Measurements from ENCODE around the gene ISYNA1.

Gene ISYNA1

DNA sequence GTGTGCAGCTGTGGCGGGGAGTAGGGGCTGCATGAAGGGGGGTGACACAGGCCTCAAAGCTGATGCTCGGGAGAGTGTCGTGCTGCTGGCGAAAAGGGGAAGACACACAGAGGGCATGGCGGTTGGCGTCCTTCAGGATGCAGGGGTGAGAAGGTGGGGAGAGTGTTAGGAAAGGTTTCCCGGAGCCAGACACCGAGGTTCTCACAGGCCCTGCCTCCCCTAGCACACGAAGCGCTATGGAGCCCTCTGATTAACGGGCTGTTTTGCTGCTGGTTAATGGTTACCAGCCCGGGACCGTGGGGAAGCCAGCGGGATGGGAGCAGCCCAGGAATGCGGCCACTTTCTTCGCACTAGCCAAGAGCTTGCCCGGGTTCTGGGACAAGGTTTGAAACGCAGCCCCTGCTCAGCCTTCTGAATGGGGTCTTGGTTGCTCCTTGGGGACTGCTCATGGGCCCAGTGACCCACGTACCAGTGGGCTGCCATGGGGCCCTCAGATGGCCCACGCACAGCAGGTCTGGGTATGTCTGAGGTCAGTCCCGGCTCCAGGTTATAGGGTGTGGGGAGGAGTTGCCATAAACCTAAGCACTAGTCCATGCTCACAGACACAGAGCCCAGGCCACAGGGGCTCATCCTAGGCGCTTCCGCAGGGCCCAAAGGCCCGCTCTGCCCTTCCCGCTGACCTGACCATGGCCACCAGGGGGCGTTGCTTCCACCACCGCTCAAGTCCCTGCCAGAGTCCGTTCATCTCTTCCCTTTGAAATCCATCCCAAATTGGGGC, 31.3 kb upstream of the ISYNA1 start:
- Histone ChIP-seq H3K27ac (ENCODE audit: low read depth, low read length) (no peak overlapping the region), H2BK120ac (ENCODE audit: insufficient read depth, low read length, poor library complexity) (no peak overlapping the region), H3K23ac (ENCODE audit: low read length) (no peak overlapping the region)

DNA sequence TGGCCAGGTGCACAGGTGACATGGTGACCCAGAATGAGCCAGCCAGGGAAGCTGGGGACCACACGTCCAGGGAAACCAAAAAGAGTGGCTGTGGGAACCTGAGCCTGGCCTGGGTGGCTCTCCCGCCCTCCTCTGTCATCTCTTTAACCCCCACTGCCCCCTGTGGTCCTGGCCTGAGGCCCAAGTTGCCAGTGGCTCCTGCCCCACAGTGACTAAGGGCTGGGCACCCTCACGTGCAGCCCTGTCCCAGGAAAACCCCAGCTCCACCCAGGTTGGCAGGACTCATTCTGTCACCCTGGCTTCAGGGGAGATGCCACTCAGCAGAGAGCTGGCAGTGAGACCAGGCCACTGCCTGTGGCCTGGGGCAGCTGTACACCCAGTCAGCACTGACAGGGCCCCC, 30.6 kb upstream of the ISYNA1 start:
- Histone ChIP-seq H2AFZ (ENCODE audit: insufficient read depth, low read length, poor library complexity) (no peak overlapping the region), H3K36me3 (ENCODE audit: control insufficient read depth in 1 of 2, insufficient read depth in 2 of 2, low read length in 2 of 2) (peaks cover 21 to 26% of the 10 kb centered on the region in 2 experiments), H3K79me1 (ENCODE audit: low read length) (no peaks in the 10 kb centered on the region), H3K4me3 (ENCODE audit: low read depth, low read length) (no peak overlapping the region), H3K27ac (ENCODE audit: low read depth, low read length) (no peak overlapping the region), H2BK120ac (ENCODE audit: insufficient read depth, low read length, poor library complexity) (no peak overlapping the region), H4K91ac (ENCODE audit: low read depth, low read length) (no peak overlapping the region), H3K4me2 (ENCODE audit: low read length) (no peak overlapping the region), H3K9me3 (ENCODE audit: insufficient read depth, low read depth, low read length) (no peaks in the 10 kb centered on the region), H2BK12ac (ENCODE audit: low read length) (no peak overlapping the region), H4K12ac (ENCODE audit: low read depth, low read length) (no peak overlapping the region), H3K4ac (ENCODE audit: low read depth, low read length) (no peak overlapping the region), H3K4me1 (ENCODE audit: control insufficient read depth in 1 of 2, insufficient read depth in 2 of 2, low read length in 2 of 2) (peaks cover 0 to 3% of the 10 kb centered on the region in 2 experiments), H3K23ac (ENCODE audit: low read length) (no peak overlapping the region), H2BK5ac (ENCODE audit: low read depth, low read length, poor library complexity) (no peak overlapping the region), H3K9ac (ENCODE audit: low read length) (no peak overlapping the region), H3K79me2 (ENCODE audit: control insufficient read depth, insufficient read depth, low read length, poor library complexity) (no peaks in the 10 kb centered on the region), H3K18ac (ENCODE audit: low read length) (no peak overlapping the region), H3K14ac (ENCODE audit: low read length) (no peak overlapping the region), H4K8ac (ENCODE audit: low read depth, low read length) (no peak overlapping the region), H3K27me3 (ENCODE audit: insufficient read depth, low read length) (no peaks in the 10 kb centered on the region), H2AK5ac (ENCODE audit: low read length) (no peak overlapping the region)
- no CpG with 5 or more reads among the region's 3 CpGs for WGBS (ENCODE audit: extremely low coverage, insufficient coverage, insufficient read length)
- DNase-seq = no peak

More for the DNA sequence above, 31.3 kb upstream of the ISYNA1 start:
- peak; percentile 52 to 76 for DNase-seq
- no peak overlapping the region for H4K8ac ChIP-seq (ENCODE audit: low read depth, low read length)
- no CpG with 5 or more reads among the region's 28 CpGs for WGBS (ENCODE audit: extremely low coverage, insufficient coverage, insufficient read length)
- H2AFZ ChIP-seq (ENCODE audit: insufficient read depth, low read length, poor library complexity) = no peak overlapping the region
- peaks cover 0 to 3% of the 10 kb centered on the region in 2 experiments for H3K4me1 ChIP-seq (ENCODE audit: control insufficient read depth in 1 of 2, insufficient read depth in 2 of 2, low read length in 2 of 2)
- H3K4ac ChIP-seq (ENCODE audit: low read depth, low read length) = no peak overlapping the region
- H3K79me1 ChIP-seq (ENCODE audit: low read length) = no peaks in the 10 kb centered on the region
- H3K36me3 ChIP-seq (ENCODE audit: control insufficient read depth in 1 of 2, insufficient read depth in 2 of 2, low read length in 2 of 2) = peaks cover 18 to 26% of the 10 kb centered on the region in 2 experiments
- H3K14ac ChIP-seq (ENCODE audit: low read length) = no peak overlapping the region
- H4K91ac ChIP-seq (ENCODE audit: low read depth, low read length) = no peak overlapping the region
- no peak overlapping the region for H2BK5ac ChIP-seq (ENCODE audit: low read depth, low read length, poor library complexity)
- H2BK12ac ChIP-seq (ENCODE audit: low read length) = no peak overlapping the region
- no peak overlapping the region for H3K4me3 ChIP-seq (ENCODE audit: low read depth, low read length)
- no peak overlapping the region for H3K18ac ChIP-seq (ENCODE audit: low read length)
- no peak overlapping the region for H2AK5ac ChIP-seq (ENCODE audit: low read length)
- H3K9ac ChIP-seq (ENCODE audit: low read length) = no peak overlapping the region
- no peak overlapping the region for H4K12ac ChIP-seq (ENCODE audit: low read depth, low read length)
- no peaks in the 10 kb centered on the region for H3K27me3 ChIP-seq (ENCODE audit: insufficient read depth, low read length)
- H3K79me2 ChIP-seq (ENCODE audit: control insufficient read depth, insufficient read depth, low read length, poor library complexity) = no peaks in the 10 kb centered on the region
- H3K9me3 ChIP-seq (ENCODE audit: insufficient read depth, low read depth, low read length) = no peaks in the 10 kb centered on the region
- H3K4me2 ChIP-seq (ENCODE audit: low read length) = no peak overlapping the region

DNA sequence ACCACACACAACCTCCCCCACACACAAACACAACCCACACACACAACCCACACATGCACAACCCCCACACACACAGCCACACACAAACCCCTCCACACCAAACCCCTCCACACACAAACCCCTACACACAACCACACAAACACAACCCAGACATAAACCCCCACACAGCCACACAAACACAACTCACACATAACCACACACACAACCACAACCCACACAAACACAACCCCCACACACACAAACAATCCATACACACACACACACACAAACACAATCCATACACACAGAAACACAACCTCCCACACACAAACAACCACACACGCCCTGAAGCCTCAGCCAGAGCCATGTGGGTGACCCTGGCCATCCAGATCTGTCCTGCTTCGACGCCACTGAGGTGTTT, 30.0 kb upstream of the ISYNA1 start:
- Histone ChIP-seq H3K79me2 (ENCODE audit: control insufficient read depth, insufficient read depth, low read length, poor library complexity) (no peaks in the 10 kb centered on the region), H3K9ac (ENCODE audit: low read length) (no peak overlapping the region), H2BK12ac (ENCODE audit: low read length) (no peak overlapping the region), H4K8ac (ENCODE audit: low read depth, low read length) (no peak overlapping the region), H3K4me2 (ENCODE audit: low read length) (no peak overlapping the region), H2AK5ac (ENCODE audit: low read length) (no peak overlapping the region), H3K4me1 (ENCODE audit: control insufficient read depth in 1 of 2, insufficient read depth in 2 of 2, low read length in 2 of 2) (peaks cover 0 to 3% of the 10 kb centered on the region in 2 experiments), H3K27me3 (ENCODE audit: insufficient read depth, low read length) (no peaks in the 10 kb centered on the region), H3K4ac (ENCODE audit: low read depth, low read length) (no peak overlapping the region), H2BK120ac (ENCODE audit: insufficient read depth, low read length, poor library complexity) (no peak overlapping the region), H4K12ac (ENCODE audit: low read depth, low read length) (no peak overlapping the region), H3K36me3 (ENCODE audit: control insufficient read depth in 1 of 2, insufficient read depth in 2 of 2, low read length in 2 of 2) (peaks cover 21 to 26% of the 10 kb centered on the region in 2 experiments), H3K23ac (ENCODE audit: low read length) (no peak overlapping the region), H3K79me1 (ENCODE audit: low read length) (no peaks in the 10 kb centered on the region), H3K18ac (ENCODE audit: low read length) (no peak overlapping the region), H3K27ac (ENCODE audit: low read depth, low read length) (no peak overlapping the region), H2BK5ac (ENCODE audit: low read depth, low read length, poor library complexity) (no peak overlapping the region), H3K4me3 (ENCODE audit: low read depth, low read length) (no peak overlapping the region), H3K9me3 (ENCODE audit: insufficient read depth, low read depth, low read length) (no peaks in the 10 kb centered on the region), H2AFZ (ENCODE audit: insufficient read depth, low read length, poor library complexity) (no peak overlapping the region), H4K91ac (ENCODE audit: low read depth, low read length) (no peak overlapping the region), H3K14ac (ENCODE audit: low read length) (no peak overlapping the region)
- no peak for DNase-seq
- WGBS (ENCODE audit: extremely low coverage, insufficient coverage, insufficient read length) = no CpG with 5 or more reads among the region's 3 CpGs

DNA sequence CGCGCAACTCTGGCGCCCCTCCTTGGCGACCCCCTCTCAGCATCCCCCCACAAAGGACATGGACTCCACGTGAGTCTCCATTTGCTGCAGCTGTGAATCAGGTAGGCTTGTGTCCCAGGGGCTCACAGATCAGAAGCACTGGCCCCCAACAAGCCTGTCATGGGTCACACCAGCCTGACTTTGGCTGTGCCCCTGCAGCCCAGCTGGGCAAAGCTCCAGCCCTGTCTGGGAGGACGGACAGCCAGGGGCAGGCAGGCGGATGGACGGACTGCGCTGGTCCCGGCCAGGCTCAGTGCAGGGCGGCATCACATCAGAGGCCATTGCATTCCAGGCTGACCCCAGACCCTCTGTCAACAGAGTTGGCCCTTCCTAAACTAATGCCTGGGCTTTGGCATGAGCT, 28.4 kb upstream of the ISYNA1 start:
- Histone ChIP-seq H3K9ac (ENCODE audit: low read length) (no peak overlapping the region), H2AFZ (ENCODE audit: insufficient read depth, low read length, poor library complexity) (no peak overlapping the region), H2BK12ac (ENCODE audit: low read length) (no peak overlapping the region), H3K27me3 (ENCODE audit: insufficient read depth, low read length) (no peaks in the 10 kb centered on the region), H3K4me2 (ENCODE audit: low read length) (no peak overlapping the region), H3K27ac (ENCODE audit: low read depth, low read length) (no peak overlapping the region), H4K12ac (ENCODE audit: low read depth, low read length) (no peak overlapping the region), H3K79me1 (ENCODE audit: low read length) (no peaks in the 10 kb centered on the region), H2BK5ac (ENCODE audit: low read depth, low read length, poor library complexity) (no peak overlapping the region), H4K91ac (ENCODE audit: low read depth, low read length) (no peak overlapping the region), H3K4me1 (ENCODE audit: control insufficient read depth in 1 of 2, insufficient read depth in 2 of 2, low read length in 2 of 2) (peaks cover 0 to 3% of the 10 kb centered on the region in 2 experiments), H3K23ac (ENCODE audit: low read length) (no peak overlapping the region), H3K36me3 (ENCODE audit: control insufficient read depth in 1 of 2, insufficient read depth in 2 of 2, low read length in 2 of 2) (peaks cover 25 to 28% of the 10 kb centered on the region in 2 experiments), H3K4me3 (ENCODE audit: low read depth, low read length) (no peak overlapping the region), H3K14ac (ENCODE audit: low read length) (no peak overlapping the region), H2BK120ac (ENCODE audit: insufficient read depth, low read length, poor library complexity) (no peak overlapping the region), H4K8ac (ENCODE audit: low read depth, low read length) (no peak overlapping the region), H3K79me2 (ENCODE audit: control insufficient read depth, insufficient read depth, low read length, poor library complexity) (no peaks in the 10 kb centered on the region), H2AK5ac (ENCODE audit: low read length) (no peak overlapping the region), H3K4ac (ENCODE audit: low read depth, low read length) (no peak overlapping the region), H3K18ac (ENCODE audit: low read length) (peak overlapping the region; percentile 45), H3K9me3 (ENCODE audit: insufficient read depth, low read depth, low read length) (no peaks in the 10 kb centered on the region)
- no peak for DNase-seq
- WGBS (ENCODE audit: extremely low coverage, insufficient coverage, insufficient read length) = no CpG with 5 or more reads among the region's 11 CpGs
